ENCODE measurements around the gene HLTF. TPM values are rescaled to one million over a fixed set of nuclear protein-coding genes. Genes with fewer than 3 reads are reported as not detected.
A peak's percentile ranks its signal among the peaks of the same experiment; 100 is the strongest.

The HLTF gene
- total and polyA plus RNA-seq, 11 donors: 4.0 to 39.4 (median 19.2) TPM

DNA sequence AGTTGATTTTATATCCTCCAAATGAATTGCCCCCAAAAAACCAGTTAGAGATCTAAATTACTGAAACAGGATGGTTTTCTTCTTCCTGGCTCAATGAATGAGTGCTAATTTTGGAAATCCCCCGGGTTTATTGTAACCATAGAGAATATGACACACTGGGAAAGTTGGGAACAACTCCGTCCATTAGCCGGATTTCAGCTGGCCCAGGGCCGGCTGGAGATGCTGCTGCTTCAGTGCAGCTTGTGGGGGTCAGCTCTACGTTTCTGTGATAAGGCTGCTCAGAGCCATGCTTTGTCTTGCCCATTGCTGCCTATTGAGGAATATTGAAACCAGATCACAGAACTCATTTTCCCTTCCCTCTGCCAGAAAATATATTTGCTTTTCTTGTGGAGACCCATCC, 74.7 kb downstream of the HLTF start:
- intact Hi-C loops (cut with DNase I): no loop called here
- H3K27me3 ChIP-seq: no peaks in the 10 kb centered on the region
- DNase-seq (peak in 3 of 5 donors; percentile 28 to 44 (median 41)), ATAC-seq (peak in 2 of 4 donors; percentile 41 to 60)
- H3K4me3 ChIP-seq: no peak overlapping the region
- WGBS, 4 donors: 25 to 49% (median 43%) methylated on average over 5 of the region's 5 CpGs
- peaks cover 0 to 37% (median 22%) of the 10 kb centered on the region in 12 donors for H3K4me1 ChIP-seq
- H3K36me3 ChIP-seq: peaks cover 0 to 81% (median 68%) of the 10 kb centered on the region in 9 donors
- peak overlapping the region in 2 of 12 donors; percentile 21 to 25 for H3K27ac ChIP-seq
- no peaks in the 10 kb centered on the region for H3K9me3 ChIP-seq
- TF ChIP-seq POLR2A (IDR thresholded peaks at IDR 0.05) (no peak), CTCF (IDR thresholded peaks at IDR 0.05) (no peak)

DNA sequence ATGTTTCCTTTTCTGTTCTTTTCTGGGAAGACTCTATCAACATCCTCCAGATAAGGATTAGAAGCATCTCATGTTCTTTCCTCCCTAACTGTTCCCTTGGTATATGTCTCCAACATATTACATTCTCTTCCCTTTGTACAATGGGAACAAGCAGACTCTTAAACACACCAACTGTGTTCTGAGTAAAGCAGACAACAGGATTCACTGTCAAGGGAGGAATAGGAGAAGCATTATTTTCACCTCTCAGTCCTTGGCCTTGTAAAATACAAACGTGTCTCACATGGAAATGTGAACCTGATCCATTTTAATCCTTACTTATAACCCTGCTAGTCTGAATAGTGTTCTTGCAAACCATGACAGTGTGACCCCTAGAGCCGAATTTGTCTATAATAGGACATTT, 75.4 kb downstream of the HLTF start:
- peak overlapping the region in 6 of 12 donors; percentile 6 to 55 (median 15) for H3K27ac ChIP-seq
- peaks cover 0 to 88% (median 75%) of the 10 kb centered on the region in 9 donors for H3K36me3 ChIP-seq
- H3K27me3 ChIP-seq: no peaks in the 10 kb centered on the region
- DNase-seq (no peak), ATAC-seq (no peak)
- no peak overlapping the region for H3K4me3 ChIP-seq
- no peaks in the 10 kb centered on the region for H3K9me3 ChIP-seq
- no peak for TF ChIP-seq POLR2A (IDR thresholded peaks at IDR 0.05)
- no peak for TF ChIP-seq CTCF (IDR thresholded peaks at IDR 0.05)
- WGBS, 4 donors: 56 to 68% (median 59%) methylated on average over 2 of the region's 2 CpGs
- H3K4me1 ChIP-seq: peaks cover 0 to 32% (median 19%) of the 10 kb centered on the region in 12 donors
- intact Hi-C loops (cut with DNase I): no loop called here

DNA sequence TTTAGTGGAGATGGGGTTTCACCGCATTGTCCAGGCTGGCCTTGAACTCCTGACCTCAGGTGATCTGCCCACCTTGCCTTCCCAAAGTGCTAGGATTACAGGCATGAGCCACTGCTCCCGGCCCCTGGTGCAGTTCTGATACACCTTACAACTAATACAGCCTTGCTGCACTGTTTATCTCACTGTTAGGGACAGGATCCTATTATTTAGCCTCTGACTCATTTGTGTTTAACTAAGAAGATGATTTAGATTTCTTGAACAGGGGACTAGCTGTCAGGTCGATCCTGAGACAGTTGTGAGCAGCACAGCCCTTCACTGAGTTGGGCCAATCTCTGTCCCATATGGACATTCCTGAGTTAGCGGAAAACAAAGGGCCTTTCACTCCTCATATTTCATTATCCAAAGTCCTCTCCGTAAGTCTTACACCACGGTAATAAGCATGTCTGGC, 75.8 kb downstream of the HLTF start:
- H3K9me3 ChIP-seq: no peaks in the 10 kb centered on the region

DNA sequence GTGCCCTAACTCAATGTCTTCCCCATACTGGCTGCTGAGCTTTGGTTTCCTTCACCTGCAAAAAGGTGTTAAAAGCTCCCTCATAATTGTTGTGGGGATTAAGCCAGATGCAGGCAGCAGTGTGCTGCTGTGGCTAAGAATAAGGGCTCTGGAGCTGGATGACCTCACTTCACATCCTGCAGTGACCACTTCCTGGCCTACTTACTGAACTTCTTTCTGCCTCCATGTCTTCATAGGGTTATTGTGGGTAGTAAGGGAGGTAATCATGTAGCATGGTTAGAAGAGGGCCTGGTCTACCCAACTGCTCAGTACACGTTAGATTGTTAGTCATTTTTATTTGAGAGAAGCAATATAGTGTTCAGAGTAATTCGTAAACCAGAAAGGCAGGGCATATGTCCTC, 76.6 kb downstream of the HLTF start:
- Histone ChIP-seq H3K4me3 (no peak overlapping the region), H3K27me3 (no peaks in the 10 kb centered on the region), H3K36me3 (peaks cover 0 to 95% (median 85%) of the 10 kb centered on the region in 9 donors), H3K4me1 (peaks cover 0 to 33% (median 17%) of the 10 kb centered on the region in 12 donors), H3K9me3 (no peaks in the 10 kb centered on the region), H3K27ac (peak overlapping the region in 2 of 12 donors; percentile 21 to 39)
- ATAC-seq (peak in 1 of 4 donors; percentile 35), DNase-seq (no peak)
- intact Hi-C loops (cut with DNase I): no loop called here
- WGBS, 4 donors: 95 to 98% (median 95%) methylated on average over 2 of the region's 2 CpGs
- TF ChIP-seq POLR2A (IDR thresholded peaks at IDR 0.05): no peak
- no peak for TF ChIP-seq CTCF (IDR thresholded peaks at IDR 0.05)

More for the DNA sequence above, 75.8 kb downstream of the HLTF start:
- no peak overlapping the region for H3K4me3 ChIP-seq
- peak overlapping the region in 6 of 12 donors; percentile 8 to 55 (median 16) for H3K27ac ChIP-seq
- WGBS, 4 donors: 56 to 64% (median 61%) methylated on average over 5 to 6 of the region's 6 CpGs
- ATAC-seq (peak in 3 of 4 donors; percentile 38 to 58 (median 38)), DNase-seq (no peak)
- intact Hi-C loops (cut with DNase I): no loop called here
- H3K36me3 ChIP-seq: peaks cover 0 to 92% (median 79%) of the 10 kb centered on the region in 9 donors
- peaks cover 0 to 32% (median 19%) of the 10 kb centered on the region in 12 donors for H3K4me1 ChIP-seq
- H3K27me3 ChIP-seq: no peaks in the 10 kb centered on the region
- TF ChIP-seq CTCF (IDR thresholded peaks at IDR 0.05) (no peak), POLR2A (IDR thresholded peaks at IDR 0.05) (no peak)

All from heart left ventricle (tissue), 16 donors.